GM23248 (cell line): Measurements from ENCODE around the gene ADGRD1. TPM values are rescaled to one million over a fixed set of nuclear protein-coding genes. Genes with fewer than 3 reads are reported as not detected.

Source experiments
- DNase-seq: peaks from one replicate; pipeline ENCODE4 v3.0.0-alpha.2; 2015
- H2AFZ ChIP-seq: fragments of 200-600 bp; sonication (generic); 2 replicates; pipeline ENCODE4 v1.6.1; 2016; ENCODE audit warnings: antibody characterized with exemption
- H3F3A ChIP-seq: fragments of 200-600 bp; sonication (generic); 2 replicates; pipeline ENCODE4 v1.6.1; 2016; ENCODE audit warnings: mild to moderate bottlenecking, antibody characterized with exemption, mixed run types; ENCODE audit not compliant: insufficient read depth
- H3K27ac ChIP-seq: fragments of 200-600 bp; sonication (generic); 2 replicates; pipeline ENCODE4 v1.5.1; 2016; ENCODE audit warnings: mild to moderate bottlenecking
- H3K27me3 ChIP-seq: fragments of 200-600 bp; sonication (generic); replicated peaks from 2 replicates; pipeline ENCODE4 v1.6.1; 2016; ENCODE audit warnings: mild to moderate bottlenecking; ENCODE audit not compliant: insufficient read depth
- H3K36me3 ChIP-seq: fragments of 200-600 bp; sonication (generic); 2 replicates; pipeline ENCODE4 v1.6.1; 2016; ENCODE audit warnings: low read depth, mild to moderate bottlenecking
- H3K4me1 ChIP-seq: fragments of 200-600 bp; sonication (generic); 2 replicates; pipeline ENCODE4 v1.6.1; 2016; ENCODE audit warnings: mild to moderate bottlenecking; ENCODE audit not compliant: insufficient read depth
- H3K4me2 ChIP-seq: fragments of 200-600 bp; sonication (generic); one replicate; pipeline ENCODE4 v1.6.1; 2016; ENCODE audit warnings: mild to moderate bottlenecking; ENCODE audit not compliant: unreplicated experiment
- H3K4me3 ChIP-seq: fragments of 200-600 bp; sonication (generic); 2 replicates; pipeline ENCODE4 v1.5.1; 2016; ENCODE audit warnings: mild to moderate bottlenecking
- H3K79me2 ChIP-seq: fragments of 200-600 bp; sonication (generic); 2 replicates; pipeline ENCODE4 v1.6.1; 2016; ENCODE audit warnings: mild to moderate bottlenecking; ENCODE audit not compliant: insufficient read depth
- H3K9ac ChIP-seq: fragments of 200-600 bp; sonication (generic); 2 replicates; pipeline ENCODE4 v1.6.1; 2016; ENCODE audit warnings: mild to moderate bottlenecking
- H3K9me2 ChIP-seq: fragments of 200-600 bp; sonication (generic); 2 replicates; pipeline ENCODE4 v1.6.1; 2016; ENCODE audit warnings: mixed run types, mild to moderate bottlenecking, moderate library complexity; ENCODE audit not compliant: insufficient read depth
- H3K9me3 ChIP-seq: fragments of 200-600 bp; sonication (generic); one replicate; pipeline ENCODE4 v1.6.1; 2017; ENCODE audit warnings: low read depth
- H4K20me1 ChIP-seq: fragments of 200-600 bp; sonication (generic); 2 replicates; pipeline ENCODE4 v1.6.0; 2016; ENCODE audit not compliant: insufficient read depth
- EZH2 ChIP-seq: fragments of 200-600 bp; sonication (generic); IDR thresholded peaks from 2 replicates; pipeline ENCODE4 v1.6.1; 2018; ENCODE audit warnings: antibody characterized with exemption, mild to moderate bottlenecking; ENCODE audit not compliant: insufficient read depth, poor library complexity, severe bottlenecking
- EZH2phosphoT487 ChIP-seq: fragments of 200-600 bp; sonication (generic); IDR thresholded peaks from 2 replicates; pipeline ENCODE4 v1.6.1; 2018; ENCODE audit warnings: antibody characterized with exemption, moderate library complexity, mild to moderate bottlenecking, low read depth; ENCODE audit not compliant: insufficient read depth
- WGBS, 2 experiments: methylation state at CpG; one replicate each; pipeline ENCODE4 v1.1.6; 2015 to 2017; ENCODE audit warnings: low lambda C conversion rate in 2 of 2, low coverage in 1 of 2; ENCODE audit errors: missing lambda C conversion rate in 2 of 2; 5-methylcytosine and 5-hydroxymethylcytosine counted together
- in situ Hi-C: fragments of 300-500 bp; cut with MboI; formaldehyde crosslinking; loops from 2 replicates; pipeline ENCODE4 v1.15.0; 2020
- polyA plus RNA-seq: library from polyadenylated mRNA; unstranded; fragments of >200 nt; fragmentation: Nextera tagmentation; extraction: Ambion mirVana; gene quantifications from 2 replicates; pipeline ENCODE4 v1.2.1, GENCODE V29; 2016
- total RNA-seq: library from RNA; depleted of rRNA; stranded (reverse); fragments of >200 nt; shearing (Covaris generic); gene quantifications from 2 replicates; pipeline ENCODE4 v1.2.3, GENCODE V29; 2014

Gene ADGRD1
- total and polyA plus RNA-seq, 2 experiments from 2014 or later, result 7.9 to 11.2 TPM

- no peaks in the 10 kb centered on the region for H3K4me1 ChIP-seq
- H3K27ac ChIP-seq, result no peak overlapping the region
- no peak overlapping the region for H2AFZ ChIP-seq
- TF ChIP-seq EZH2 (no peak), EZH2phosphoT487 (no peak)
- H3K79me2 ChIP-seq, result no peaks in the 10 kb centered on the region
- 91 to 92% methylated on average over 10 to 11 of the region's 11 CpGs for WGBS, 2 experiments
- in situ Hi-C loops, result no loop called here
- no peaks in the 10 kb centered on the region for H4K20me1 ChIP-seq
- H3K9ac ChIP-seq, result no peak overlapping the region
- no peak for DNase-seq
- H3F3A ChIP-seq, result no peaks in the 10 kb centered on the region
- H3K9me3 ChIP-seq, result no peaks in the 10 kb centered on the region
- H3K9me2 ChIP-seq, result no peaks in the 10 kb centered on the region
- H3K27me3 ChIP-seq, result no peaks in the 10 kb centered on the region
- no peak overlapping the region for H3K4me3 ChIP-seq
- H3K36me3 ChIP-seq, result no peaks in the 10 kb centered on the region
- no peak overlapping the region for H3K4me2 ChIP-seq
Measured at GRCh38 chr12:131038159-131038558, 84.5 kb downstream of the ADGRD1 start.

- TF ChIP-seq EZH2 (no peak), EZH2phosphoT487 (no peak)
- Histone ChIP-seq H3K27me3 (no peaks in the 10 kb centered on the region), H2AFZ (no peak overlapping the region), H3K9me3 (no peaks in the 10 kb centered on the region), H3F3A (no peaks in the 10 kb centered on the region), H3K9me2 (no peaks in the 10 kb centered on the region), H3K4me2 (no peak overlapping the region), H3K36me3 (no peaks in the 10 kb centered on the region), H3K4me1 (no peaks in the 10 kb centered on the region), H3K27ac (no peak overlapping the region), H3K4me3 (no peak overlapping the region), H4K20me1 (no peaks in the 10 kb centered on the region), H3K9ac (no peak overlapping the region), H3K79me2 (no peaks in the 10 kb centered on the region)
- in situ Hi-C loops, result no loop called here
- DNase-seq, result no peak
- WGBS, 2 experiments, result 52 to 57% methylated on average over 32 to 35 of the region's 35 CpGs
Measured at GRCh38 chr12:131038961-131039950, 85.5 kb downstream of the ADGRD1 start.

GRCh38 chr12:131040491-131040890, 86.8 kb downstream of the ADGRD1 start:
- Histone ChIP-seq H4K20me1 (no peaks in the 10 kb centered on the region), H3F3A (no peaks in the 10 kb centered on the region), H3K4me1 (no peaks in the 10 kb centered on the region), H3K27ac (no peak overlapping the region), H3K36me3 (no peaks in the 10 kb centered on the region), H2AFZ (no peak overlapping the region), H3K9me2 (no peaks in the 10 kb centered on the region), H3K9me3 (no peaks in the 10 kb centered on the region), H3K79me2 (no peaks in the 10 kb centered on the region), H3K9ac (no peak overlapping the region), H3K4me3 (no peak overlapping the region), H3K27me3 (no peaks in the 10 kb centered on the region), H3K4me2 (no peak overlapping the region)
- WGBS, 2 experiments, result 69 to 73% methylated on average over 11 of the region's 11 CpGs
- in situ Hi-C loops, result no loop called here
- TF ChIP-seq EZH2, result no peak
- no peak for DNase-seq

- no peak overlapping the region for H3K4me3 ChIP-seq
- no peaks in the 10 kb centered on the region for H4K20me1 ChIP-seq
- TF ChIP-seq EZH2phosphoT487 (no peak), EZH2 (no peak)
- H3K9ac ChIP-seq, result no peak overlapping the region
- H3K27ac ChIP-seq, result no peak overlapping the region
- H3K36me3 ChIP-seq, result no peaks in the 10 kb centered on the region
- H3K4me1 ChIP-seq, result no peaks in the 10 kb centered on the region
- H3K4me2 ChIP-seq, result no peak overlapping the region
- no peaks in the 10 kb centered on the region for H3K9me3 ChIP-seq
- in situ Hi-C loops, result no loop called here
- H2AFZ ChIP-seq, result no peak overlapping the region
- H3K27me3 ChIP-seq, result no peaks in the 10 kb centered on the region
- H3K9me2 ChIP-seq, result no peaks in the 10 kb centered on the region
- no peak for DNase-seq
- no peaks in the 10 kb centered on the region for H3F3A ChIP-seq
- no peaks in the 10 kb centered on the region for H3K79me2 ChIP-seq
- WGBS, 2 experiments, result 75% methylated on average over 19 of the region's 20 CpGs
Measured at GRCh38 chr12:131041216-131041967, 87.7 kb downstream of the ADGRD1 start.
